Astrocyte (in vitro differentiated cells and primary cell): Measurements from ENCODE around the gene CYBC1. TPM values are rescaled to one million over a fixed set of nuclear protein-coding genes. Genes with fewer than 3 reads are reported as not detected.

Experiments used
- DNase-seq: peaks from one replicate; pipeline ENCODE4 v3.0.0-alpha.2; 2010; ENCODE audit warnings: low read depth
- FAIRE-seq: peaks from 2 replicates; lab custom pipeline; 2011; peaks lifted over from hg19 to GRCh38; lab: Jason Lieb, UNC
- H2AFZ ChIP-seq: 2 replicates; pipeline ENCODE4 v1.6.0; 2012; ENCODE audit warnings: low read depth, low read length, inconsistent platforms
- H3K27ac ChIP-seq: 2 replicates; pipeline ENCODE4 v1.5.1; 2011; ENCODE audit warnings: low read depth, low read length, inconsistent platforms
- H3K27me3 ChIP-seq: 2 replicates; pipeline ENCODE4 v1.6.0; 2011; ENCODE audit warnings: low read length, inconsistent platforms; ENCODE audit not compliant: insufficient read depth
- H3K36me3 ChIP-seq: 2 replicates; pipeline ENCODE4 v1.5.1; 2011; ENCODE audit warnings: low read length, inconsistent platforms; ENCODE audit not compliant: insufficient read depth
- H3K4me1 ChIP-seq: 2 replicates; pipeline ENCODE4 v1.5.1; 2011; ENCODE audit warnings: low read length, inconsistent platforms; ENCODE audit not compliant: insufficient read depth
- H3K4me2 ChIP-seq: 2 replicates; pipeline ENCODE4 v1.6.0; 2012; ENCODE audit warnings: low read length, inconsistent platforms
- H3K4me3 ChIP-seq: 2 replicates; pipeline ENCODE4 v1.5.1; 2011; ENCODE audit warnings: low read depth, mild to moderate bottlenecking, low read length, inconsistent platforms; ENCODE audit not compliant: insufficient read depth
- H3K79me2 ChIP-seq: 2 replicates; pipeline ENCODE4 v1.6.0; 2012; ENCODE audit warnings: mild to moderate bottlenecking, low read length, inconsistent platforms; ENCODE audit not compliant: insufficient read depth
- H3K9ac ChIP-seq: 2 replicates; pipeline ENCODE4 v1.6.0; 2012; ENCODE audit warnings: mild to moderate bottlenecking, low read length, inconsistent platforms
- H3K9me3 ChIP-seq: 2 replicates; pipeline ENCODE4 v1.5.1; 2012; ENCODE audit warnings: low read depth, mild to moderate bottlenecking, low read length, inconsistent platforms; ENCODE audit not compliant: insufficient read depth
- H4K20me1 ChIP-seq: 2 replicates; pipeline ENCODE4 v1.6.0; 2012; ENCODE audit warnings: low read length, inconsistent platforms; ENCODE audit not compliant: insufficient read depth
- H3K27ac Mint-ChIP-seq: one replicate; pipeline ENCODE4 v1.8.0; 2021; ENCODE audit warnings: mild to moderate bottlenecking, mixed read lengths; ENCODE audit not compliant: unreplicated experiment
- H3K27me3 Mint-ChIP-seq: one replicate; pipeline ENCODE4 v1.8.0; 2021; ENCODE audit warnings: low read depth, mixed read lengths; ENCODE audit not compliant: unreplicated experiment
- H3K36me3 Mint-ChIP-seq: one replicate; pipeline ENCODE4 v1.8.0; 2021; ENCODE audit warnings: low read depth, mixed read lengths; ENCODE audit not compliant: unreplicated experiment
- H3K4me1 Mint-ChIP-seq: one replicate; pipeline ENCODE4 v1.8.0; 2021; ENCODE audit warnings: low read depth, mixed read lengths; ENCODE audit not compliant: unreplicated experiment
- H3K4me3 Mint-ChIP-seq: one replicate; pipeline ENCODE4 v1.8.0; 2021; ENCODE audit warnings: mild to moderate bottlenecking, moderate library complexity, mixed read lengths; ENCODE audit not compliant: unreplicated experiment
- H3K9me3 Mint-ChIP-seq: one replicate; pipeline ENCODE4 v1.8.0; 2021; ENCODE audit warnings: mild to moderate bottlenecking, mixed read lengths; ENCODE audit not compliant: unreplicated experiment
- CTCF ChIP-seq: IDR thresholded peaks from 2 replicates; pipeline ENCODE4 v1.5.1; 2011; ENCODE audit warnings: low read depth, mild to moderate bottlenecking, inconsistent platforms, low read length, moderate library complexity; ENCODE audit not compliant: insufficient read depth
- EZH2 ChIP-seq: IDR thresholded peaks from 2 replicates; pipeline ENCODE4 v1.6.1; 2012; ENCODE audit warnings: mild to moderate bottlenecking, low read length, inconsistent platforms; ENCODE audit not compliant: insufficient read depth
- total RNA-seq: library from RNA; stranded (reverse); gene quantifications from 2 replicates; pipeline ENCODE4 v1.2.1, GENCODE V29; 2021

CYBC1 gene
- total RNA-seq, 1 donor from 2014 or later = 67.3 TPM

GRCh38 chr17:82438401-82439193 lies 12.0 kb downstream of the CYBC1 start:
- Histone ChIP-seq H2AFZ (no peak overlapping the region), H3K27me3 (no peaks in the 10 kb centered on the region), H3K27ac (no peak overlapping the region), H4K20me1 (peaks cover 23% of the 10 kb centered on the region), H3K9ac (no peak overlapping the region), H3K4me1 (peaks cover 4% of the 10 kb centered on the region), H3K9me3 (no peaks in the 10 kb centered on the region), H3K4me2 (no peak overlapping the region), H3K36me3 (no peaks in the 10 kb centered on the region), H3K4me3 (no peak overlapping the region), H3K79me2 (no peaks in the 10 kb centered on the region)
- Mint-ChIP-seq H3K4me1 (peaks cover 3% of the 10 kb centered on the region), H3K27me3 (no peaks in the 10 kb centered on the region), H3K4me3 (no peak overlapping the region), H3K27ac (no peak overlapping the region), H3K36me3 (peaks cover 3% of the 10 kb centered on the region), H3K9me3 (peaks cover 1% of the 10 kb centered on the region)
- no peak for TF ChIP-seq CTCF
- no peak for TF ChIP-seq EZH2
- DNase-seq (no peak), FAIRE-seq (no peak)

- H3K4me1 ChIP-seq = peaks cover 4% of the 10 kb centered on the region
- no peak overlapping the region for H3K27ac ChIP-seq
- no peak overlapping the region for H3K4me3 Mint-ChIP-seq
- no peaks in the 10 kb centered on the region for H3K79me2 ChIP-seq
- no peak for FAIRE-seq
- H4K20me1 ChIP-seq = peaks cover 12% of the 10 kb centered on the region
- H3K9me3 Mint-ChIP-seq = no peaks in the 10 kb centered on the region
- no peaks in the 10 kb centered on the region for H3K36me3 ChIP-seq
- H3K27ac Mint-ChIP-seq = no peak overlapping the region
- no peak overlapping the region for H3K4me2 ChIP-seq
- H3K27me3 Mint-ChIP-seq = no peaks in the 10 kb centered on the region
- H2AFZ ChIP-seq = no peak overlapping the region
- H3K4me1 Mint-ChIP-seq = peaks cover 3% of the 10 kb centered on the region
- H3K27me3 ChIP-seq = no peaks in the 10 kb centered on the region
- TF ChIP-seq EZH2 (no peak), CTCF (no peak)
- no peaks in the 10 kb centered on the region for H3K9me3 ChIP-seq
- H3K4me3 ChIP-seq = no peak overlapping the region
- DNase-seq = no peak
- no peaks in the 10 kb centered on the region for H3K36me3 Mint-ChIP-seq
- no peak overlapping the region for H3K9ac ChIP-seq
These were observed 13.3 kb downstream of the CYBC1 start for GRCh38 chr17:82437325-82437668.
